GM18951 (cell line): ENCODE data around the gene TTLL11.

ENCODE experiments used
- POLR2A ChIP-seq: IDR thresholded peaks from 4 replicates; pipeline ENCODE4 v1.6.1; 2011; ENCODE audit warnings: mild to moderate bottlenecking; ENCODE audit not compliant: insufficient read length, insufficient read depth; ENCODE audit errors: extremely low read depth
- in situ Hi-C: fragments of 300-500 bp; cut with MboI; formaldehyde crosslinking; loops from one replicate; pipeline ENCODE4 v1.12.0; 2022; ENCODE audit warnings: low sequenced_read_pairs, mixed read lengths, inconsistent platforms; ENCODE audit not compliant: unreplicated experiment

Gene TTLL11

GRCh38 chr9:121860744-121861143 lies 232.4 kb downstream of the TTLL11 start:
- no peak for TF ChIP-seq POLR2A
- in situ Hi-C loops, result no loop called here

- in situ Hi-C loops, result no loop called here
- no peak for TF ChIP-seq POLR2A
Measured at GRCh38 chr9:121860213-121860612, 232.9 kb downstream of the TTLL11 start.

GRCh38 chr9:121859646-121860045 lies 233.5 kb downstream of the TTLL11 start:
- in situ Hi-C loops, result no loop called here
- TF ChIP-seq POLR2A, result no peak

DNA sequence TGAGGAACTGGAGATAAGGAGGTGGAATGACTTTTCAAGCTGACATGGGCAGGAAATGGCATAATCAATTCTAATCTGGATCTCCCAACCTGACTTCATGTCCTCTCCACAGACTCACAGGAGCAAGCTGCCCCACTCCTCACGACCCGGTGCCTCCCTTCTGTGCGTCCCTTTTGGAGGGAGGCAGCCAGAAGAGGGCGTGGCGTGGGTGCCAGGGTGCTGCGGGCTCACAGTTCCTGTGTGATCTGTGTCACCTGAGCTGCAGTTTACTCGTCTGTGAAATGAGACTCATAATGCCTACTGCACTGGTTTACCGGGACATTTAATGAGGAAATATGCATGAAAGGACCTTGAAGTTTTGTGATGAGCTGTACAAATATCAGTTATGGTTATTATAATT lies 234.3 kb downstream of the TTLL11 start:
- no peak for TF ChIP-seq POLR2A
- in situ Hi-C loops, result no loop called here

GRCh38 chr9:121857928-121858327 lies 235.2 kb downstream of the TTLL11 start:
- no peak for TF ChIP-seq POLR2A
- in situ Hi-C loops, result no loop called here

DNA sequence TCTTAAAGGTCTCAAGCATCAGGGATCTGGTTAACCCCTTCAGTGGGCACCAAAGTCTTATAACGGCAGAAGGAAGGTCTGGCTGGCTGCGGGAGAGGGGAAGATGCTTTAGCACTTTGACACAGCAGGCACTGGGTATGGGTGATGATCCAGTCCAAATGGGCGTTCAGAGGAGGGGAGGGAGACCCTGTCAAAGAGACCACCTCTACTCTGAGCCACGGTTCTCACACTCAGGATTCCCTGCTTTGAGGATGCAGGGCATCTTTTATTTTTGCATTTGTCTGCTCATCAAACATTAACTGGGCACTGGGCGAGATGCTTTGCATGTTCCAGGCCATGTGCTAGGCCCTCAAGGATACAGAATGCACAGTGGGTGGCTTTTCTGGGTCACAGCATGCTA lies 237.6 kb downstream of the TTLL11 start:
- TF ChIP-seq POLR2A, result no peak
- in situ Hi-C loops, result no loop called here

- in situ Hi-C loops, result no loop called here
- no peak for TF ChIP-seq POLR2A
Measured at GRCh38 chr9:121853617-121854395, 239.3 kb downstream of the TTLL11 start.

- TF ChIP-seq POLR2A, result no peak
- in situ Hi-C loops, result no loop called here
Measured at GRCh38 chr9:121852651-121853616, 240.2 kb downstream of the TTLL11 start.

- TF ChIP-seq POLR2A, result no peak
- in situ Hi-C loops, result no loop called here
Measured at GRCh38 chr9:121852241-121852640, 240.9 kb downstream of the TTLL11 start.

- in situ Hi-C loops, result no loop called here
Measured at GRCh38 chr9:121851641-121852091, 241.4 kb downstream of the TTLL11 start.

DNA sequence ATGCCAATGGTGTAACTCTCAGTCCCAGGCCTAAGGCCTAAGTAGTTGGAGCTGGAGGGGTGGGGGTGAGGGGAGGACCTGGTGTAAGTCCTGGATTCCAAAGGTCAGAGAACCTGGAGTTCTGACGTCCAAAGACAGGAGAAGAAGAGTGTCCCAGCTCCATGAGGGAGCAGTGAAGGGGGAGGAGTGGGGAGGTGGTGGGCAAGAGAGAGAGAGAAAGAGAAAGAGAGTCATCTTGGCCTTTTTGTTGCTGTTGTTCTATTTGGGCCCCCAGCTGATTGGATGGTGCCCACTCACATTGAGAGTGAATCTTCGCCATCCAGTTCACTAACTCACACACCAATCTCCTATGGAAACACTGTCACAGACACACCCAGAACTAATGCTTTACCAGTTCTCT lies 242.7 kb downstream of the TTLL11 start:
- in situ Hi-C loops, result no loop called here
- no peak for TF ChIP-seq POLR2A

More at GRCh38 chr9:121851641-121852091, 241.4 kb downstream of the TTLL11 start:
- TF ChIP-seq POLR2A, result no peak

DNA sequence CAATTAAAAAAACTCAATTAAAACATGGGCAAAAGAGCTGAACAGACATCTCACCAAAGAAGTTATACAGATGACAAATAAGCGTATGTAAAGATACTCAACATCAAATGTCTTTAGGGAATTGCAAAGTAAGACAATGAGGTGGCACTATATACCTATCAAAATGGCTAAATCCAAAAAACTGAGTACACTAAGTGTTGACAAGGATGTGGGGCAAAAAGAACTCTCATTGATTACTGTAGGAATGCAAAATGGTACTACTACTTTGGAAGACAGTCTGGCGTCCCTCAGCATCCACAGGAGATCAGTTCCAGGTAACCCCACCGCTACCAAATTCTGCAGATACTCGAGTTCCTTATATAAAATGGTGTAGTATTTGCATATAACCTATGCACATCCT lies 243.6 kb downstream of the TTLL11 start:
- no peak for TF ChIP-seq POLR2A
- in situ Hi-C loops, result no loop called here

DNA sequence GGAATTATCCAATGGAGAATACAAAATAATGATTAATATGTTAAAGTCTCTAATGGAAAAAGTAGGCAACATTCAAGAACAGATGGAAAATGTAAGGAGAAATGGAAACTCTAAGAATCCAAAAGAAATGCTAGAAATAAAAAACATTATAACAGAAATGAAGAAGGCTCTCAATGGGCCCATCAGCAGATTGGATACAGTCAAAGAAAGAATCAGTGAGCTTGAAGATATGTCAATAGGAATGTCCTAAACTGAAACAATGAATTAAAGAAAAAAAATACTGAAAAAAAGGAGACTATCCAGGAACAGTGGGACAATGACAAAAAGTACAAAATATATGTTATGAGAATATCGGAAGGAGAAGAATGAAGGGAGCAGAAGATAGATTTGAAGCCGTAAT lies 248.5 kb downstream of the TTLL11 start:
- in situ Hi-C loops, result no loop called here
- no peak for TF ChIP-seq POLR2A
